ENCODE measurements around the gene MED12L. TPM values are rescaled to one million over a fixed set of nuclear protein-coding genes. Genes with fewer than 3 reads are reported as not detected.

The MED12L gene
- total RNA-seq, 1 experiment from 2014 or later, result 14.9 TPM

GRCh38 chr3:151383956-151384355 is 298.5 kb downstream of the MED12L start:
- Mint-ChIP-seq H3K36me3 (ENCODE audit: insufficient read depth in 1 of 3, low read depth in 3 of 3) (peaks cover 10 to 32% (median 27%) of the 10 kb centered on the region in 3 experiments; a peak in 6 of 7 replicates), H3K9me3 (no peaks in the 10 kb centered on the region), H3K4me1 (no peaks in the 10 kb centered on the region; a peak in 1 of 4 replicates), H3K4me3 (no peak overlapping the region), H3K27me3 (ENCODE audit: low read depth) (no peaks in the 10 kb centered on the region), H3K27ac (no peak overlapping the region)
- Histone ChIP-seq H3K4me1 (ENCODE audit: insufficient read depth, low read length) (no peaks in the 10 kb centered on the region; the same call in 1 of the 2 replicates), H3K23ac (ENCODE audit: insufficient read length, low read depth, low read length) (no peak overlapping the region), H2BK20ac (ENCODE audit: low read depth, low read length, poor library complexity, severe bottlenecking) (no peak overlapping the region), H4K8ac (replicated peaks; ENCODE audit: insufficient read length, low read depth, low read length) (no peak overlapping the region), H2AK5ac (ENCODE audit: insufficient read length, low read length) (no peak overlapping the region), H3K9me3 (ENCODE audit: control insufficient read depth, low read depth, low read length) (no peaks in the 10 kb centered on the region), H3K79me1 (ENCODE audit: insufficient read depth, low read depth, low read length, poor library complexity, severe bottlenecking) (no peaks in the 10 kb centered on the region), H2BK120ac (ENCODE audit: low read depth, low read length, poor library complexity, severe bottlenecking) (no peak overlapping the region), H3K18ac (ENCODE audit: insufficient read length, low read depth, low read length) (no peak overlapping the region), H3T11ph (ENCODE audit: low read length) (no peak overlapping the region), H4K20me1 (ENCODE audit: control insufficient read depth, insufficient read depth, insufficient read length) (no peaks in the 10 kb centered on the region), H2BK5ac (ENCODE audit: insufficient read length, low read length) (no peak overlapping the region), H4K91ac (ENCODE audit: insufficient read length, low read depth, low read length) (no peak overlapping the region), H3K56ac (ENCODE audit: insufficient read length, low read depth, low read length) (no peak overlapping the region), H3K27me3 (ENCODE audit: insufficient read depth, low read length) (no peaks in the 10 kb centered on the region), H3K23me2 (ENCODE audit: insufficient read length, low read depth, low read length, poor library complexity, severe bottlenecking) (no peaks in the 10 kb centered on the region), H3K4ac (ENCODE audit: low read depth, low read length) (no peak overlapping the region), H3K9ac (ENCODE audit: extremely low read depth, insufficient read length, low read length) (no peak overlapping the region), H3K79me2 (ENCODE audit: insufficient read depth, low read length) (no peaks in the 10 kb centered on the region), H2BK15ac (ENCODE audit: low read depth, low read length) (no peak overlapping the region), H3K27ac (ENCODE audit: insufficient read length, low read depth, low read length) (no peak overlapping the region), H2AFZ (ENCODE audit: low read length) (no peak overlapping the region), H4K5ac (ENCODE audit: insufficient read length, low read depth, low read length) (no peak overlapping the region), H3K4me2 (ENCODE audit: insufficient read depth, insufficient read length, low read length) (no peak overlapping the region), H2BK12ac (ENCODE audit: insufficient read length, low read depth, low read length) (no peak overlapping the region), H3K14ac (ENCODE audit: insufficient read depth, low read length) (no peak overlapping the region)
- no CpG with 5 or more reads among the region's 3 CpGs for WGBS (ENCODE audit: extremely low coverage, insufficient read length, low lambda C conversion rate)
- TF ChIP-seq CTCF (conservative IDR thresholded peaks at IDR 0.05), result no peak
- DNase-seq, result no peak

All from H9 (cell line).